ENCODE measurements around the gene CBARP. TPM values are rescaled to one million over a fixed set of nuclear protein-coding genes. Genes with fewer than 3 reads are reported as not detected.

The CBARP gene
- total RNA-seq, 1 donor from 2014 or later, result 2.2 TPM

DNA sequence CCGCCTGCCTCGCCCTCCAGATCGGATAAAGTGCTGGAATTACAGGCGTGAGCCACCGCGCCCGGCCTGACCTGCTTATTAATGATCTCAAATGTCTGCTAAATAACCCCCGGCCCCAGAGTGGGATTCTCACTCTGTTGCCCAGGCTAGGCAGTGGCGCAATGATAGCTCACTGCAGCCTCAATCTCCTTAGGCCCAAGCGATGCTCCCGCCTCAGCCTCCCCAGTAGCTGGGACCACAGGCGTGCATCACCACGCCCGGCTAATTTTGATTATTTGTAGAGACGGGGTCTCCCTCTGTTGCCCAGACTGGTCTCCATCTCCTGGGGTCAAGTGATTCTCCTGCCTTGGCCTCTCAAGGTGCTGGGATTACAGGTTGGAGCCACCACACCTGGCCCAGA lies 3.1 kb upstream of the CBARP start:
- no peak for DNase-seq (ENCODE audit: low read depth, low spot score)

DNA sequence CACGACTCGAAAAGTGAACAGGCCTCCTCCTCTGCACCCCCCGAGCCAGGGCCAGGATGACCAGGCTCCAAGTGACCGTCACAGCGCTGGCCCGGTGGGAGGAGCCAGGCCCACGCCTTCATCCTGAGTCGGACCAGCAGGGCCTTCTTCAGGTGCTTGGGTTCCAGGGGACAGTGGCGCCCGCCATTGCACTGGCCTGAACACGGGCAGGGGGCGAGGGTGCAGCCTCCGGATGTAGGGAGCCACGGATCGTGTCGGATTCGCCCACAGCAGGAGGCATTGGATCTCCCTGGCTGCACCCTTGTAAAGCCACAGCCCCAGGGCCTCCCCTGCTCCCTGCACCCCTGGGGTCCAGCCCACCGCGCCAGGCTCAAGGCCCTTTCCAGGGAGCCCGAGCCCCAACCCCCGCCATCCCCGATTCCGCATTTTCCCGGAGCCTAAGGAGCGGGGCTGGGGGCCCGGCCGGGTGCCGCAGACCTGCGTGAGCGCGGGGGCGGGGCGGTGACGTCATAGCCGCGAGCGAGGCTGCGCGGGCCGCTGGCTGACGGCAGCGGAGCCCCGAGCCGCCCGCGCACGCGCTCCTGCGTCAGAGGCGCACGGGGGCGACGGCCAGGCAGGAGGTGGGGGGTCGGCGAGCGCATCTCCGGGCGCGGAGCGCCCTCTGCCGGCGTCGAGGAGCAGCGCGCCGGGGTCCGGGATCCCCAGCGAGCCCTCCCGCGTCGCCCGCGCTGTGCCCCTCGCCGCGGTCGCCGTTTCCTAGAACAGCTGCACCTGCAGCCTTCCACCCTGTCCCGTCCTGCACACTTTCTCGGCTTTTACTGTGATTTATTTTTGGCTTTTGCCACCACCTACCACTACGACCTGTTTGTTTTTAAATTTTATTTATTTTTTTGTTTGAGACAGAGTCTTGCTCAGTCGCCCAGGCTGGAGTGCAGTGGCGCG lies 2.3 kb upstream of the CBARP start:
- DNase-seq (ENCODE audit: low read depth, low spot score), result peak; percentile 66

DNA sequence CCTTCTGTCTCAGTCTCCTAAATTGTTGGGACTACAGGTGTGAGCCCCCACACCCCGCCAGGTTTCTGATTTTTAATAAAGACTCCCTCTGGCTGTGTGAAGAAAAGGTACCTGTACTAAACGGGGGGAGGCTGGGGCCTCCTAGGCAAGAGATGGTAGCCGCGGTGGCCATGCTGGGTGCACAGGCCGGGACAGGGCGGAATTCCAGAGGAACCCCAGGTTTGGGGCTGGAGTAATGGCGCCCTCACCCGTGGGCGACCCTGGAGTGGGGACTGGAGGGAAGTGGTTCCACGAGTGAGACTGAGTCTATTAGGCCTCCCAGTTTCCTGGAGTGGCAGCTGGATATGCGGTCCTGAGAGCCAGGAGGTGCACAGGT lies 1.6 kb upstream of the CBARP start:
- no peak for DNase-seq (ENCODE audit: low read depth, low spot score)

DNA sequence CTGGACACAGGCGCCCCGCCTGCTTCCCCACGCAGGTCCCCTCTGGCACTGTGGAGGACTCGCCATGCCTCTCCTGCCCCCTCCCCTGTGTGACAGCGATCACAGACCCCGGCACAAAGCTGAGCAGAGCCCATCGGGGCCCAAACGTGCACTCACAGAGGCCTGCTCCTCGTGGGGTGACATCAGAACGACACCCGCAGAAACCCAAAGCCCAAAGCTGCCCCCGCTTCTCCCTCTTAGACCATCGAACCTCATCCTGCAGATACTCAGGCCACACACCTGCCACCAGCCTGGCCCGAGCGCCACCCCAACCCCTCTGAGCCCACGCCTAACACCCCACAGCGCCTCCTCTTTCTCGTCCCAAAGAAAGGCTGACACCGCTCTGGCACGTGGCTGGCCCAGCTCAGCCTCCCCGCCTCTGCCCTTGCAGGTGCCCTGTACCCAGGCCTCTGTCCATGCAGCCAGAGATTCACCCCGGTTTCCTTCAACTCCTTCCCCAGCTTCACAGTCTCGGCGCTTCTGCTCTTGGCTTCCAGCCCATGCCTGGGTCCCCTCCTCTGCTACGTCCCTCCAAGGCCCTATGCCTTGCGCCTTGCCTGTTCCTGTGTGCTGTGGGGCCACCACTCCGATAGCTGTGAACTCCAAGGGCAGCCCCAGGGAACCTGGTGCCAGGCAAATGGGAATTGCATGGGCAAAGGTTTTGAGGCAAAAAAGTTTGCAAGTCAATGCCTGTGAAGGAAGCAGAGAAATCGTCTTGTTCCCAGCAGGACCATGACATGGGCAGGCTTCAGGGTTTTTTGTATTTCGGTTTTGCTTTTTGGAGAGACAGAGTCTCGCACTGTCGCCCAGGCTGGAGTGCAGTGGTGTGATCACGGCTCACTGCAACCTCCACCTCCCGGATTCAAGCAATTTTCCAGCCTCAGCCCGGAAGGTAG lies 831 bp upstream of the CBARP start:
- DNase-seq (ENCODE audit: low read depth, low spot score), result no peak

DNA sequence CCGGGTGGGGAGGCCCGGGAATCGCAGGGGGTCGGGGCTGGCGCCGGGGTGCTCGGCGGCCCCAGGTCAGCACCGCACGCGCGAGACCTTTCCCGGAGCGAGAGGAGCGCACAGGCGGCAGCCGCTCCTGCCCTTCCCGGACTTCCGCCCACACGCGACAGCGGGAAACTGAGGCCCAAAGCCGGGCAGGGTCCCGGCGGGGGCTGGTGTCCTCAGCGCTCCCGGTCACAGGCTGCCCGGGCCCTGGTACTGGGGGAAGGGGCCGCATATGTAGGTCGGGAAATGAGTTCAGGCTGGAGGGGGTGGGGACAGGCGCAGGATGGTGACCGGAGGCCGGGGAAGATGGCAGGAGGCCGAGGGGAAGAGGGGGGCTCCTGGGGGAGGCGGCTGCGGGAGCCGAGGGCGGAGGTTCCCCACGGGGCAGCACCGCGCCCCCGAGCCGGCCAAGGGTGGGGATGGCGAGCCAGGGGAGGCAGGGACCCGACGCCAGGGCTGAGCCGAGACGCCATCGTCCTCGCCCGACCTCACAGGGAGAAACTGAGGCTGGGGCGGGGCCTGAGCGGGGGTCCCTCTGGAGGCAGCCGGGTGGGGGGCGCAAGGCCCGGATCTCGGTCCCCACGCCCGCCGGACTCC lies 662 bp downstream of the CBARP start:
- no peak for DNase-seq (ENCODE audit: low read depth, low spot score)

DNA sequence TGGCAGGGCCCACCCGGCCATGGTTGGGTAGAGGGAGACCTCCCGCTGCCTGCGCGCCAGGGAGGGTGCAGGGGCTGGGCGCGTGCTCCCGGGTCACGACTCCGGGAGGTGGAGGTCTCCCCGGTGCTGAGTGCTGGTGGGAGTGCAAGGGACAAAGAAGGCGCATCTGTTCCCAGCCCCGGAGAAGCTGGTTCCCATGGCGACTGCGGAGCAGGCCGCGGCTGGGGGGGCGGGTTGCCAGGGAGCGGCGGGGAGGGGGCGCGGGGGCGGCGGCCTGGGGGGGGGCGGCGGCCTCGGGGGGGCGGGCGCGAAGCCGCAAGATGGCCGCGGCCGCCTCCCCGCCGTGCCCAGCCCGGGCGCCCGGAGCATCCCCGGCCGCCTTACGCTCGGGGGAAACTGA lies 1.2 kb downstream of the CBARP start:
- no peak for DNase-seq (ENCODE audit: low read depth, low spot score)

DNA sequence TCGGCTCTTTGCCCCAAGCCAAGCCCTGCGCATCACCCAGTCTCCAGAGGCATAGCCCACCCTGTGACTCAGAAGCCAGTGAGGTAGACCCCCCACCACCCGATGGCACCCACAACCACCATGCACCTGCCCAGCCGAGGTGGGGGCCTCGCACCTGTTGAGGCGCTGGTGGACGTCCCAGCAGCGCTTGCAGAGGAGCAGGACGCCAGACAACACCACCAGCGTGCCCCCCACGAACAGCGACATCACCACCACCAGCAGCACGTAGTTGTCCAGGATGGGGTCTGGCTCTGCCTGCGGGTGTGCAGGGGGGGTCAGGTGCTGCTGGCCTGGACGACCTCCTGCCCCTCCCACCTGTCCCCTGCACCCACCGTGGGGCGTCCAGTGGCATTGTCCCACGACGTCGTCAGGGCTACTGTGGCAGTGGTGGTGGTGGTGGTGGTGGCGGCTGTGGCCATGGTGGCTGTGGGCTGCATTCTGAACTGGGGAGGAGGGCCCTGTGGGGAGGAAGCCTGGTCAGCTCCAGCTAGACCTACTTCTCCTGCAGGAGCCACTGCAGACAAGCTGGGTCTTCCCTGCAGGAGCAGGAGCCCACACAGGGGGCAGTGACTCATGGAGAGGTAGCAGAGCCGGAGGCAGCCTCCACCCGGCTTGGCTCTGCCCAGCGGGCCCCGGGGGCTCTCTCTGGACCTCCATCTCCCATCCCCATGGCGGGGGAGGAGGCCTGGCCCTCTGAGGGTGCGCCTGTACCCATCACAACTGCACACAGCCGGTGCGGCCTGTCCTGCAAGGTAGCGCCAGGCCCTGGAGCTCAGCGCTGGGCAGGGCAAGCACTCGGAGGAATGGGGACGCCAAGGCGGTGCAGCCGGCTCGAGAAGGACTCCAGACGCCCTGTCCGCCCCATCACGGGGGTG lies 1.9 kb downstream of the CBARP start:
- DNase-seq (ENCODE audit: low read depth, low spot score), result no peak

DNA sequence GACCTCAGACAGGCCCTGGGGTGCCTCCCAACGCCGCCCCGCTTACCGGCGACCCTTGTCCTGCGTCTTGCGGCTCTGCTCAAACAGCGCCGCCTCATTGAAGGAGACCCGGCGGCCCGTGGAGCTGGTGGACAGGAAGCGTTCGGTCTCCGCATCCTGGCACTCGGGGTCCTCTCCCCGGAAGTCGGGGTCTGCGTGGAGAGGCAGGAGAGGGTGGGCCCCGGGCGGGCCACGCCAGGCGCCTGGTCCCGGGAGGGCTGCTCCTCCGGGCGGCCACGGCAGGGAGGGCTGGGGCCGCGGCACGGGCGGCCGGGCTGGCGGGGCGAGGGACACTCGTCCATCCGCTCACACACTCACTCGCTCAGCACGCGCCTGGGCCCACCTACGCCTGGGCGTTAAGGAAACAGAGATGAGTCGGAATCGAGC lies 2.8 kb downstream of the CBARP start:
- DNase-seq (ENCODE audit: low read depth, low spot score), result no peak

DNA sequence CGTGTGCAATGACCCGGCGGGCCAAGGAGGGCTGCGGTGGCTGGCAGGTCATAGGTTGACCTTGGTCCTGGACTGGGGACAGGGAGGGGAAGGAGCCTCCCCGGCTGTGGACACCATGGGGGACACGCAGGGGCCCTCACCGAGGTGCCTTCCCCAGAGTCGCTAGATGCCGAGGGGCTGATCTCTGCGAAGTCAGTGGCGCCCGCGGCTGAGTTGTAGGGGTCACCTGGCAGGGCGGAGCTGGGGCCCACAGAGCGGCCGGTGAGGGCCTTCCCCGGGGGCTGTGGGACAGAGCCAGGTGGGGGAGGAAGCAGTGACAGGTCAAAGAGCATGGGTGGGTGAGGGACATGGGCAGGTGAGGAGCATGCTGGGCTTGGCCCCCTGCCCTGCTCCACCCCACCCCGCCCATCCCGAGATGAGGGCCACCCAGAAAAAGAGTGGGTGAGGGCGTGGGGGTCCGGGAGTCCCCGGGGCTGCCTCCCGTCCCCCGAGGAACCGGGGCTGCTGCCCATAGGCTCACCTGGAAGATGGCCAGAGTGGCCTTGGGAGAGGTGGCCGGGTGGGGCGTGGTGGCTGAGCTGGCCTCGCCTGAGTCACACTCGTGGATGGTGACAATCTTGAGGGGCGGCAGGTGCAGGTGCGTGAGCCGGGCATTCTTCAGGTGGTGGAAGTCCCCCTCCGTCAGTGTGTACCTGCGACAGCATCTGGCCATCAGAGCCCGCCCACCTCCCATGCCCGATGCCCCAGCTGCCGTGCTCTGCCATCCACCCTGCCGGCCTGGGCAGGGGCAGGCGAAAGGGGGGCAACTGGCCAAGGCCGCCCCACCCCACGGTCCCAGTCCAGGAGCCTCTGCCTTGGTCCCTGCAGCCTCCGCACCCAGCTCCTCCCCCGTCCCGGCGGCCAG lies 3.5 kb downstream of the CBARP start:
- no peak for DNase-seq (ENCODE audit: low read depth, low spot score)

DNA sequence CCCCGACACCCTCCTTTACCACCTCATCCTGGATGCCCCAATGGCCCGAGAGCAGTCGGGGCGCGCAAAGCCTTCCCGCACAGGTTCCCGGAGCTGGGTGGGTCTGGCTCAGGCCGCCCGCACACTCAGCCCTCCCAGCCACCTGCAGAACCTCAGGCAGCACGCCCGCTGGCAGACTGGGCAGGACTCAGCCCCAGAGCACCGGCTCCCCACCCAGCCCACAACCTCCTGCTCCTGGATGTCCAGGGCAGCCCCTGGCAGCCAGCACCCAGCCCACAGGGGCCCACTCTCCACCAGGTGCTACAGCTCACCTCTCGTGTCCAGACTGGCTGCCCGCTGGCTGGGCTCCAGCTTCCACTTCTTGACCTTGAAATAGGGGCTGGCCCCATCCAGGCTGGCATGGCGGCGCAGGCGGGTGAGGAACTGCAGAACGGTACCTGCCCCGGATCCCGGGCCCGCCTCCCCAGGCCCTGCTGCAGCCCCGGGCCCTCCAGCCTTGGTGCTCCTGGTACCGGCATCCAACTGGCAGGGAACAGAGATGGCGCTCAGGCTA lies 4.6 kb downstream of the CBARP start:
- DNase-seq (ENCODE audit: low read depth, low spot score), result no peak

DNA sequence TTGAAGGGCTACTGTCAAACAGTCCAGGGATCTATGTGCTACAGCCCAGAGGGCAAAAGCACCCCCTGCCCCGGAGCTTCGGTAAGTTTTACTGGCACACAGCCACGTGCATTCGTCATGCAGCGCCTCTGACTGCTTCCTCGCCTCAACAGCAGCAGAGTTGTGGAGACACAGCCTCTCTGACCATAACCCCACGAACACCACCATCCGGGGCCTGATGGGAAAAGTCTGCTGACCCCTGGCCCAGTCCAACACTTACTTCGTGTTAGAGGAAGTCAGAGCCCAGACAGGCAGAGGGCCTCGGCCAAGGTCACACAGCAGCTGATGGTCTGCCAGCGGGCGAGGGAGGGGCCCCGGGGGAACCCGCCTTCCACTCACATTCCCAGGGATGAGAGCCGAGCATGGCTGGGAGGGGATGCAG lies 5.1 kb downstream of the CBARP start:
- no peak for DNase-seq (ENCODE audit: low read depth, low spot score)

DNA sequence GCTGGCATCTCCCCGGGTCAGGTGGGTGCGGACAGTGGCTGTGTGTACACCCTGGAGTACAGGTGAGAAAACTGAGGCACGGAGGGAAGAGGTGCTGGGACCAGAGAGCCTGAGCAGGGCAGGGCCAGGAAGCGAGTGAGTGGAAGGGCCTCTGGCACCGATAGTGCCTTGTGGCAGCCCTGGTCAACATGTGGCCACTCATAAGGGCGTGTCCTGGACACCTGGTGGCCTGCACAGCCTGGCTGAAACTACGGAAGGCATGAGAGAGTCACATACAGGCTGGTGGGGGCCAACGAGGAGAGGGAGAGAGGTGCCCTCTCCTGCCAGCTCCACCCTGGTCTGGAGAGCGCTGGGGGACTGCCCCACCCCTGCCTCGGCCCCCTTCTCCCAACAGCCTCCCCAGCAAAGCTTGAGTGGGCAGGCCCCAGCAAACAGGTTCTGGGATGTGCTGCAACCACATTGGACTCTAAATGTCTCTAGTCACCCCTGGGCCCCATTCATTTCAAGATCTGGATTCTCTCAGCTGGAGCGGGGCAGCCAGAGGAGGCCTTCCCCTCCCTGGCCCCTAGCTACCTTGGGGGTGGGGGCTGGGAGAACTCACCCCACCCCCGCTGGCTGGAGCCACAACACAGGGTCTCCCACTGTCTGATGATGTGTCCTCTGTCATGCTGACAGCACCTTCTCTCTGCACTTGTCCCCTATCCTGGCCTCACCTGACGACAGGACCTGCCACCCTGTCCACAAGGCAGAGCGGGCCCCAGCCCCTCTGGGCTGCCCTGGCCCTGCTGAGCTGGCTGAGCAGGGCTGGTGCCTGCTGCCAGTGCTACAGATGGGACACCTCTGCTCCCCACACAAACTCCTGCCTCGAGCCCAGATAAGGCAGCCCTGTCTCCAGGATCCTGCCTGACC lies 5.8 kb downstream of the CBARP start:
- no peak for DNase-seq (ENCODE audit: low read depth, low spot score)

DNA sequence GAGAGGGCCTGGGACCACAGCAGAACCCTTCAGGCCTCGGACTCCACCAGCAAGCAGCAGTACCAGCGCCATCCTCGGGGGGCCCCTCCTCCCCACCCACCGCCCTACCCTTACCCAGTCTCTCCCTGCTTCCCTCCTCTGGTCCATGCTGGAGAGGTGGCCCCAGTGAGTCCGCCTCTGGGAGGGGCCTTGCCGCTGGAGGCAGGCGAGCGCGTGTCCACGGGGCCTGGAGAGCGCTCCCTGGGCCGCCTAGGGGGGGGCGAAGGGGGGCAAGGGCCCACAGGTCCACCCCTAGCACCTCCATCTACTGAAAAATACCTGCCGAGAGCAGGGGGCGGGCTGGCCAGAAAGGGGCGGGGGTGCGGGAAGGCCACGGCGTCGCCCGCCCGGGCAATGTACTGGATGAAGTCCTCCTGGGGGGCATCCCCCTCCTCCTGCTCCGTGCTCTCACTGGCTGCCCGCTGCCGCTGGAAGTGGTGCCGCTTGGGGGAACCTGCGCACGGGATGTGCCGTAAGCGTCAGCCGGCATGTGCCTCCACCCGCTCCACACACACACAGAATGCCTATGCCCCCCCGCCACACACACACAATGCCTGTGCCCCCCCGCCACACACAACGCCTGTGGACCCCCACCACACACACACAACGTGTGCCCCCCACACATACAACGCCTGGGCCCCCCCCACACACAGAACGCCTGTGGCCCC lies 6.9 kb downstream of the CBARP start:
- no peak for DNase-seq (ENCODE audit: low read depth, low spot score)

DNA sequence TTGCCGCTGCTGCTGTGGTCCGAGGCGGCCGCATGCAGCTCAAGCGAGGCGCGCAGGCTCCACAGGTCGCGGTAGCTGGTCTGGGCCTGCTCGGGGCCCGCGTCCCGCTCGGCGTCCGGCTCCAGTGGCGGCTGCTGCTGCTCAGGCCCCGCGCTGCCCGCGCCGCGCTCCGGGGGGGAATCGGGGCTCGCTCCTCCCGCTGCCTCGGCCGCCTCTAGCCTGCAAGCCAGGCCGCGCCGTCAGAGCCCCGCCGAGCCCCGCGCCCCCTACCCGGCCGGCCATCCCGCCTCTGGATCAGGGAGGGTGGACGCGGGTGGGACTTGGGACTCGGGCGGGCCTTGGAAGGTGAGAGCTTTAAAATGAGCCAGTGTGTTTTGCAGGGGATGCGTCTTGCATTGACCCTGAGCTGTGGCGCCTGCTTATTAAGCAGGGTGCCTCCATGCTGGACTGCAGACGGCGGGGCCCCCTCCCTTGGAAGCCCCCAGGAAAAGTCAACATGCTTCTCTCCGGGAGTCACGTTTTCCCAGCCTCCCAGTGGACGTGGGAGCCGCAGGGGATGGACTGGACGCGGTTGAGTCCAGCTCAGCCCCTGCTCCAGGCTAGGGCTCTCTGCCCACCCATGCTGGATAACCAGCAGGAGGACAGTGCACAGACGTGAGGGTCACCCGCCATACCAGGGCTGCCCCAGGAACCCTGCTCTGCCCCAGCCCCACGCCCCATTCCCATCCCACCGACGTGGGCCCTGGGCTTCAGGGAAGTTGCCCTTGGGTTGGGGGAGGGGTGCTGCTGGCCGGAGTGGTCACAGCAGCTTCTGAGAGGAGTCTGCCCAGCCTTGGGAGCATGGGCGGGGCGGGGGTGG lies 7.7 kb downstream of the CBARP start:
- DNase-seq (ENCODE audit: low read depth, low spot score), result no peak

DNA sequence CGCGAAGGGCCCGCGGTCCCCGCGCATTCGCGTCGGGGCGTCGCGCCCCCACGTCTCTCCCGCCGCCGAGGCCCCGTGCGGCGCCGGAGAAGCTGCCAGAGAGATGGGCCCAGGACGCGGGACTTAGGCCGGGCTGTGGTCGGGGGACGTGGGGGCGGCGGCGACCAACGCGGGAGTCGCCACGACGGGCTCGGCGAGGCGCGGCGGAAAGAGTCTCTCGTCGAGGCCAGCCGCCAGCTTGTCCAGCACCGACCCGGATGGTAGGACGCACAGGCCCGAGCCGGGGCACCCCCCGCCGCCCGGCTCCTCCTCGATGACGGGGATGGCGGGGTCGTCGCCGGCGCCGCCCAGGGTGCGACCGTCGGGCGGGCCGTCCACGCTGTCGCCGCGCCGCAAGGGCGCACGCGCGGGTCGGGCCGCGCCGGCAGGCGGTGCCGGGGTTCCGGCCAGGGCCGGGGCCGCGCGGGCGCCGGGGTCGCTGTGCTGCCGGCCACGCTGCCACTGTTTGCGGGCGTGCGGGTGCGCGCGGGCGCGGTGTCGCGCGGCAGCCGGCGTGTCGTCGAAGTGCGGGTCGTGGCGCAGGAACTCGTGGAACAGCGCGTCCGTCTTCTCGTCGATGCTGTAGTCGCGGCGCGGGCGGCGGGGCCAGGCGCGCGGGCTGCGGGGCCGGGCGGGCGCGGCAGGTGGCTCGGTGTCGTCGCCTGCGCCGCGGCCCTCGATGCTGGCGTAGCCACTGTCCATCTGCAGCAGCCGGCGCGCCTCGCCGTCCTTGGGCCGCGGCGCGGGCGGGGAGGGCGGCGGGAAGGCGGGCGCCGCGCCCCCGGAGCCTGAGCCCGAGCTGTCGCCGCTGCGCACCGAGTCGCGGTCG lies 8.5 kb downstream of the CBARP start:
- no peak for DNase-seq (ENCODE audit: low read depth, low spot score)
